Panc1 (cell line): Measurements from ENCODE around the gene GJB6.

Source experiments
- CTCF ChIP-seq: fragments of 450-650 bp; IDR thresholded peaks from 2 replicates; pipeline ENCODE4 v1.5.1; 2017; ENCODE audit warnings: mild to moderate bottlenecking
- POLR2AphosphoS5 ChIP-seq: IDR thresholded peaks from 2 replicates; pipeline ENCODE4 v1.6.1; 2012; ENCODE audit warnings: mild to moderate bottlenecking, low read depth, low read length, moderate library complexity
- REST ChIP-seq, 2 experiments: IDR thresholded peaks; 2 replicates each; pipeline ENCODE4 v1.6.1; 2011 to 2012; ENCODE audit warnings: low read depth in 2 of 2, control low read depth in 1 of 2, low read length in 1 of 2, mild to moderate bottlenecking in 1 of 2, moderate library complexity in 1 of 2; ENCODE audit not compliant: insufficient read depth in 1 of 2
- SIN3A ChIP-seq: IDR thresholded peaks from 2 replicates; pipeline ENCODE4 v1.6.1; 2012; ENCODE audit warnings: low read depth, mild to moderate bottlenecking, low read length, moderate library complexity, borderline replicate concordance; ENCODE audit not compliant: insufficient read depth
- TCF7L2 ChIP-seq: IDR thresholded peaks from 2 replicates; pipeline ENCODE4 v1.6.1; 2011; ENCODE audit warnings: mild to moderate bottlenecking, low read depth, low read length, inconsistent platforms

GRCh38 chr13:20241593-20241992 lies 9.5 kb upstream of the GJB6 start:
- TF ChIP-seq CTCF = no peak
- TF ChIP-seq REST (IDR thresholded peaks at IDR 0.05; ENCODE audit: insufficient read depth in 1 of 2, low read depth in 2 of 2, low read length in 1 of 2) = no peak
- no peak for TF ChIP-seq SIN3A
- no peak for TF ChIP-seq POLR2AphosphoS5
- no peak for TF ChIP-seq TCF7L2
